H1 (cell line): Measurements from ENCODE around the gene SNX24. TPM values are rescaled to one million over a fixed set of nuclear protein-coding genes. Genes with fewer than 3 reads are reported as not detected.

Source experiments
- CTCF ChIA-PET: fragments of 300-600 bp; sonication (Branson Sonifier 250); formaldehyde crosslinking; loops from one replicate; lab custom pipeline; 2021; ENCODE audit not compliant: partially characterized antibody; lab: Charles Lee
- POLR2A ChIA-PET: fragments of 300-600 bp; sonication (Branson Sonifier 250); formaldehyde crosslinking; loops from one replicate; lab custom pipeline; 2021; ENCODE audit warnings: inconsistent platforms; ENCODE audit not compliant: partially characterized antibody; lab: Charles Lee
- DNase-seq, 2 experiments: peaks; one replicate each; pipeline versions ENCODE4 v3.0.0 to v3.0.0-alpha.2; 2010 to 2022; ENCODE audit warnings: low spot score in 2 of 2, low read depth in 1 of 2, mixed read lengths in 1 of 2
- FAIRE-seq: peaks from 2 replicates; lab custom pipeline; 2011; peaks lifted over from hg19 to GRCh38; lab: Jason Lieb, UNC
- H2AFZ ChIP-seq: 2 replicates; pipeline ENCODE4 v1.8.1; 2012; ENCODE audit warnings: low read length, inconsistent platforms
- H2AK5ac ChIP-seq: 2 replicates; pipeline ENCODE4 v1.6.1; 2013; ENCODE audit warnings: low read depth, low read length
- H2BK120ac ChIP-seq: replicated peaks from 2 replicates; pipeline ENCODE3; 2013; ENCODE audit warnings: low read depth, low read length, inconsistent platforms
- H2BK12ac ChIP-seq: 2 replicates; pipeline ENCODE4 v1.6.1; 2013; ENCODE audit warnings: low read depth, low read length
- H2BK15ac ChIP-seq: 2 replicates; pipeline ENCODE4 v1.6.1; 2013; ENCODE audit warnings: low read length
- H2BK20ac ChIP-seq: 2 replicates; pipeline ENCODE4 v1.6.1; 2013; ENCODE audit warnings: low read length
- H2BK5ac ChIP-seq: 2 replicates; pipeline ENCODE4 v1.6.1; 2013; ENCODE audit warnings: low read depth, low read length
- H3K14ac ChIP-seq: 2 replicates; pipeline ENCODE4 v1.6.1; 2013; ENCODE audit warnings: inconsistent platforms; ENCODE audit not compliant: insufficient read length
- H3K18ac ChIP-seq: 2 replicates; pipeline ENCODE4 v1.6.1; 2013; ENCODE audit warnings: low read length; ENCODE audit errors: extremely low read depth
- H3K23ac ChIP-seq: 2 replicates; pipeline ENCODE4 v1.6.1; 2013; ENCODE audit warnings: inconsistent platforms; ENCODE audit not compliant: insufficient read length
- H3K23me2 ChIP-seq: 2 replicates; pipeline ENCODE4 v1.6.1; 2013; ENCODE audit warnings: low read depth, low read length
- H3K27ac ChIP-seq: 2 replicates; pipeline ENCODE4 v1.6.1; 2011; ENCODE audit warnings: low read depth, low read length, inconsistent platforms
- H3K27me3 ChIP-seq, 4 experiments: replicated peaks in 1 of 4; 1 replicate in 1 of 4; 2 replicates in 3 of 4; pipeline versions ENCODE4 v1.6.1 to v1.8.1; 2011 to 2013; ENCODE audit warnings: low read length in 3 of 4, mild to moderate bottlenecking in 3 of 4, inconsistent platforms in 2 of 4, mixed read lengths in 2 of 4, moderate library complexity in 1 of 4; ENCODE audit not compliant: control insufficient read depth in 3 of 4, insufficient read depth in 3 of 4; ENCODE audit errors: extremely low read depth in 1 of 4
- H3K36me3 ChIP-seq, 4 experiments: 2 replicates each; pipeline versions ENCODE4 v1.6.1 to v1.8.1; 2011 to 2013; ENCODE audit warnings: mild to moderate bottlenecking in 4 of 4, low read length in 3 of 4, moderate library complexity in 2 of 4, control low read depth in 1 of 4, inconsistent platforms in 1 of 4; ENCODE audit not compliant: insufficient read depth in 4 of 4, control insufficient read depth in 2 of 4
- H3K4ac ChIP-seq: replicated peaks from 2 replicates; pipeline ENCODE3; 2013; ENCODE audit warnings: low read length, low read depth, mixed read lengths, inconsistent platforms; ENCODE audit not compliant: insufficient read length
- H3K4me1 ChIP-seq, 4 experiments: replicated peaks in 1 of 4; 1 replicate in 1 of 4; 2 replicates in 3 of 4; pipeline versions ENCODE4 v1.6.1 to v1.8.1; 2011 to 2013; ENCODE audit warnings: low read length in 3 of 4, inconsistent platforms in 2 of 4, mixed read lengths in 1 of 4; ENCODE audit not compliant: insufficient read depth in 4 of 4, control insufficient read depth in 3 of 4
- H3K4me2 ChIP-seq, 2 experiments: 2 replicates each; pipeline versions ENCODE4 v1.6.1 to v1.8.1; 2011 to 2013; ENCODE audit warnings: low read depth in 2 of 2, low read length in 2 of 2, control low read depth in 1 of 2, inconsistent platforms in 1 of 2, mild to moderate bottlenecking in 1 of 2; ENCODE audit not compliant: insufficient read depth in 1 of 2
- H3K4me3 ChIP-seq, 4 experiments: fragments of 200-600, 300-600 bp in 1 of 4; sonication (generic), shearing (Covaris generic), sonication (Bioruptor Twin) in 1 of 4; 2 replicates each; pipeline versions ENCODE4 v1.5.1 to v1.8.1; 2011 to 2016; ENCODE audit warnings: low read length in 4 of 4, low read depth in 3 of 4, control low read depth in 2 of 4, inconsistent platforms in 2 of 4, mild to moderate bottlenecking in 2 of 4, mixed read lengths in 1 of 4, moderate library complexity in 1 of 4; ENCODE audit not compliant: insufficient read depth in 2 of 4; ENCODE audit errors: extremely low read depth in 1 of 4
- H3K56ac ChIP-seq: replicated peaks from 2 replicates; pipeline ENCODE3; 2013; ENCODE audit warnings: low read depth, mild to moderate bottlenecking, mixed read lengths, low read length, inconsistent platforms; ENCODE audit not compliant: insufficient read length
- H3K79me1 ChIP-seq: 2 replicates; pipeline ENCODE4 v1.6.1; 2013; ENCODE audit warnings: low read depth, low read length, control low read depth
- H3K79me2 ChIP-seq, 2 experiments: 2 replicates each; pipeline versions ENCODE4 v1.6.1 to v1.8.1; 2012 to 2013; ENCODE audit warnings: low read length in 2 of 2, mild to moderate bottlenecking in 2 of 2, inconsistent platforms in 1 of 2; ENCODE audit not compliant: insufficient read depth in 2 of 2, control insufficient read depth in 1 of 2
- H3K9ac ChIP-seq, 4 experiments: replicated peaks in 1 of 4; 1 replicate in 1 of 4; 2 replicates in 3 of 4; pipeline versions ENCODE4 v1.6.1 to v1.8.1; 2011 to 2013; ENCODE audit warnings: low read depth in 3 of 4, low read length in 3 of 4, control low read depth in 2 of 4, mild to moderate bottlenecking in 2 of 4, moderate library complexity in 2 of 4, inconsistent platforms in 1 of 4; ENCODE audit errors: extremely low read depth in 1 of 4
- H3K9me3 ChIP-seq, 2 experiments: 2 replicates each; pipeline versions ENCODE4 v1.6.1 to v1.8.1; 2012 to 2013; ENCODE audit warnings: mild to moderate bottlenecking in 2 of 2, moderate library complexity in 2 of 2, control low read depth in 1 of 2, inconsistent platforms in 1 of 2, low read depth in 1 of 2, low read length in 1 of 2, mixed read lengths in 1 of 2; ENCODE audit not compliant: insufficient read depth in 2 of 2
- H4K20me1 ChIP-seq, 2 experiments: replicated peaks in 1 of 2; 2 replicates each; pipeline versions ENCODE3 to v1.8.1; 2011 to 2013; ENCODE audit warnings: inconsistent platforms in 2 of 2, low read length in 2 of 2, mild to moderate bottlenecking in 1 of 2; ENCODE audit not compliant: insufficient read depth in 2 of 2, control insufficient read depth in 1 of 2
- H4K5ac ChIP-seq: 2 replicates; pipeline ENCODE4 v1.6.1; 2013; ENCODE audit warnings: low read length, low read depth, mixed read lengths, inconsistent platforms; ENCODE audit not compliant: insufficient read length
- H4K8ac ChIP-seq: 2 replicates; pipeline ENCODE4 v1.8.0; 2013; ENCODE audit warnings: mild to moderate bottlenecking, moderate library complexity, low read length, inconsistent platforms; ENCODE audit not compliant: insufficient read depth; ENCODE audit errors: extremely low read depth
- H4K91ac ChIP-seq: replicated peaks from 2 replicates; pipeline ENCODE3; 2013; ENCODE audit warnings: low read length, mixed read lengths, inconsistent platforms; ENCODE audit not compliant: insufficient read length
- BACH1 ChIP-seq: IDR thresholded peaks from 2 replicates; pipeline ENCODE4 v1.6.1; 2012; ENCODE audit warnings: low read length, improper control_type of control experiment
- EZH2 ChIP-seq: fragments of 200-600 bp; sonication (generic); IDR thresholded peaks from 2 replicates; pipeline ENCODE4 v1.7.1; 2012; ENCODE audit warnings: low read depth, mild to moderate bottlenecking, moderate library complexity, low read length, inconsistent platforms; ENCODE audit not compliant: severe bottlenecking
- MAFK ChIP-seq: IDR thresholded peaks from 2 replicates; pipeline ENCODE4 v1.6.1; 2012; ENCODE audit warnings: low read depth, mild to moderate bottlenecking, improper control_type of control experiment, low read length
- NANOG ChIP-seq: IDR thresholded peaks from 2 replicates; pipeline ENCODE4 v1.6.1; 2011; ENCODE audit warnings: low read length, low read depth, mild to moderate bottlenecking, inconsistent platforms; ENCODE audit not compliant: insufficient read depth, poor library complexity, severe bottlenecking
- POLR2A ChIP-seq, 2 experiments: IDR thresholded peaks; 1 replicate in 1 of 2; 2 replicates in 1 of 2; pipeline ENCODE4 v1.6.1; 2011; ENCODE audit warnings: low read depth in 2 of 2, low read length in 2 of 2, mild to moderate bottlenecking in 2 of 2; ENCODE audit errors: control extremely low read depth in 1 of 2
- WGBS, 2 experiments: shearing (Covaris generic) in 1 of 2; methylation state at CpG; one replicate each; pipeline versions ENCODE4 v1.1.6 to v1.1.7; 2013 to 2015; ENCODE audit warnings: low lambda C conversion rate in 2 of 2, mixed read lengths in 2 of 2, inconsistent platforms in 1 of 2, low coverage in 1 of 2, missing lambda C conversion rate in 1 of 2; ENCODE audit not compliant: insufficient replicate concordance in 2 of 2, insufficient coverage in 1 of 2, insufficient read length in 1 of 2; ENCODE audit errors: extremely low coverage in 1 of 2, missing lambda C conversion rate in 1 of 2; 5-methylcytosine and 5-hydroxymethylcytosine counted together
- polyA plus RNA-seq, 7 experiments: library from polyadenylated mRNA; depleted of rRNA in 3 of 7; stranded (reverse) in 5 of 7; unstranded in 2 of 7; fragments of >200 nt in 5 of 7; fragments of 200-250 nt in 2 of 7; gene quantifications; 1 replicate in 5 of 7; 2 replicates in 1 of 7; 4 replicates in 1 of 7; pipeline versions ENCODE4 v1.2.1 to v1.2.3, GENCODE V29; 2011 to 2013; ENCODE audit warnings: missing spikeins in 2 of 7, mixed read lengths in 2 of 7
- total RNA-seq: library from RNA; stranded (reverse); fragmentation: NEBNext Ultra II Directional; extraction: Animal tissue kit (Norgen Biotek cat#: 25700); gene quantifications from 2 replicates; pipeline ENCODE4 v1.2.1, GENCODE V29; 2021

SNX24 gene
- total and polyA plus RNA-seq, 2 of the 8 experiments (the other 6 are each of a cell fraction or from before 2014, with no cell fraction given): 7.3 to 14.3 TPM

GRCh38 chr5:122915717-122916461 lies 70.5 kb downstream of the SNX24 start:
- H2BK15ac ChIP-seq: no peak overlapping the region
- no peak overlapping the region for H2AFZ ChIP-seq
- DNase-seq (no peak), FAIRE-seq (no peak)
- H2BK5ac ChIP-seq: no peak overlapping the region
- no peak overlapping the region for H3K9ac ChIP-seq
- no peaks in the 10 kb centered on the region for H3K23me2 ChIP-seq
- WGBS, 2 experiments: 82% methylated on average over 5 of the region's 5 CpGs; no CpG with 5 or more reads in 1 of the 2 experiments
- no peaks in the 10 kb centered on the region for H3K79me1 ChIP-seq
- no peak overlapping the region for H3K14ac ChIP-seq
- POLR2A ChIA-PET: no interaction called here
- H3K36me3 ChIP-seq: no peaks in the 10 kb centered on the region
- no peaks in the 10 kb centered on the region for H3K27me3 ChIP-seq
- no peak overlapping the region for H3K4me3 ChIP-seq
- no peak overlapping the region for H2BK120ac ChIP-seq
- H2BK20ac ChIP-seq: no peak overlapping the region
- no peak overlapping the region for H3K4ac ChIP-seq
- H4K91ac ChIP-seq: no peak overlapping the region
- H4K8ac ChIP-seq: peak overlapping the region; percentile 18; the same call in 1 of the 2 replicates
- H3K23ac ChIP-seq: no peak overlapping the region
- no peak for TF ChIP-seq EZH2
- no peak for TF ChIP-seq NANOG
- TF ChIP-seq POLR2A (IDR thresholded peaks at IDR 0.05; ENCODE audit: control extremely low read depth in 1 of 2, low read depth in 2 of 2, low read length in 2 of 2): no peak
- no peak for TF ChIP-seq MAFK
- no peak for TF ChIP-seq BACH1
- peaks cover 0 to 9% (median 4%) of the 10 kb centered on the region in 4 experiments; a peak in 4 of 7 replicates for H3K4me1 ChIP-seq
- H3K27ac ChIP-seq: no peak overlapping the region
- H3K79me2 ChIP-seq: no peaks in the 10 kb centered on the region; a peak in 1 of 4 replicates
- peaks cover 0 to 8% of the 10 kb centered on the region in 2 experiments; a peak in 1 of 4 replicates for H3K9me3 ChIP-seq
- no peak overlapping the region for H3K4me2 ChIP-seq
- H2AK5ac ChIP-seq: no peak overlapping the region
- no peak overlapping the region for H4K5ac ChIP-seq
- no peak overlapping the region; the same call in 1 of the 2 replicates for H3K18ac ChIP-seq
- CTCF ChIA-PET: interaction anchor here (0.7 kb wide), 2 partner anchors 37 to 84 kb away, joined by 3 read pairs; no protein-coding TSS in a partner anchor
- no peaks in the 10 kb centered on the region for H4K20me1 ChIP-seq
- no peak overlapping the region for H2BK12ac ChIP-seq
- no peak overlapping the region for H3K56ac ChIP-seq
